Left lung (tissue), 10 donors: Measurements from ENCODE around the gene KLHL25. TPM values are rescaled to one million over a fixed set of nuclear protein-coding genes. Genes with fewer than 3 reads are reported as not detected.
"Not testable (repeated sequence)": the region's sequence is repeated elsewhere in the genome, so short reads cannot be mapped to it uniquely, and the experiment has no call there.

ENCODE experiments used
- ATAC-seq: fragments of 200-7000 bp; cut with Tn5 transposase; one replicate; pipeline ENCODE4 v1.9.1; 2020; ENCODE audit warnings: moderate library complexity
- DNase-seq, 4 donors: peaks; one replicate each; pipeline ENCODE4 v3.0.0-alpha.2; 2013 to 2020
- H3K27ac ChIP-seq, 2 donors: fragments of 200-600 bp; sonication (generic) in 1 of 2; one replicate each; pipeline versions ENCODE4 v1.5.0 to v1.8.0; 2020 to 2021
- H3K27me3 ChIP-seq, 2 donors: fragments of 200-600 bp; sonication (generic) in 1 of 2; one replicate each; pipeline versions ENCODE4 v1.5.0 to v1.8.0; 2020 to 2021
- H3K36me3 ChIP-seq, 2 donors: fragments of 200-600 bp; sonication (generic) in 1 of 2; one replicate each; pipeline versions ENCODE4 v1.5.0 to v1.8.0; 2020 to 2021
- H3K4me1 ChIP-seq, 2 donors: fragments of 200-600 bp; one replicate each; pipeline ENCODE4 v1.8.0; 2021
- H3K4me3 ChIP-seq, 2 donors: fragments of 200-600 bp; sonication (generic) in 1 of 2; one replicate each; pipeline versions ENCODE4 v1.5.0 to v1.8.0; 2020 to 2021; ENCODE audit warnings: mild to moderate bottlenecking in 1 of 2
- H3K9me3 ChIP-seq, 2 donors: fragments of 200-600 bp; sonication (generic) in 1 of 2; one replicate each; pipeline versions ENCODE4 v1.5.0 to v1.8.0; 2020 to 2021
- CTCF ChIP-seq, 2 donors: fragments of 200-600 bp; sonication (generic) in 1 of 2; IDR thresholded peaks; one replicate each; pipeline versions ENCODE4 v1.5.0 to v1.8.0; 2021; ENCODE audit warnings: antibody characterized with exemption in 2 of 2
- intact Hi-C, 2 donors: fragments of 100-400 bp; cut with DNase I; formaldehyde crosslinking; loops; one replicate each; pipeline versions ENCODE4 v1.11.2 to v1.14.2; 2022
- polyA plus RNA-seq, 6 donors: library from polyadenylated mRNA; unstranded; fragments of 120-200 nt; gene quantifications; one replicate each; pipeline ENCODE4 v1.2.1, GENCODE V29; 2013; ENCODE audit not compliant: insufficient read length in 6 of 6
- total RNA-seq, 2 donors: library from RNA; stranded (reverse); fragmentation: NEBNext Ultra II Directional; extraction: Animal tissue kit (Norgen Biotek cat#: 25700); gene quantifications; one replicate each; pipeline ENCODE4 v1.2.1, GENCODE V29; 2021
- donor health status: DM: no; HTN: yes; CAD: no.
- donor health status: DM: no; HTN: no; CAD: no.

The KLHL25 gene
- total and polyA plus RNA-seq, 8 donors: 4.4 to 7.9 (median 6.0) TPM

DNA sequence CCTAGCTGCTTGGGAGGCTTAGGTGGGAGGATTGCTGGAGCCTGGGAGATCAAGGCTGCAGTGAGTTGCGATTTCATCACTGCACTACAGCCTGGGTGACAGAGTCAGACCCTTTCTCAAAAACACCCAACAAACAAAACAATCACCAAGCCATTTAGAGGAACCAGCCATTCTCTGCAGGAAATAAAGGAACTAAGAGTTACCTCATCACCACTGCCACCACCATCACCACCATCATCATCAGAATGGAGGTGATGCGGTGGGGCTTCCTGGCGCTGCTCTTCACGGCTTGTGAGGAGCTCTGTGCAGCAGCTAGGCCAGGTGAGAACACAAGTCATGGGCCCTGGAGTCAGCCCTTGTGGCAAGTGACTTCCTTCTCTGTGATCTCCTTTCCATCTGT, 37.7 kb upstream of the KLHL25 start:
- Histone ChIP-seq H3K4me1 (no peaks in the 10 kb centered on the region), H3K9me3 (no peaks in the 10 kb centered on the region), H3K27me3 (no peaks in the 10 kb centered on the region), H3K27ac (no peak overlapping the region), H3K4me3 (no peak overlapping the region), H3K36me3 (no peaks in the 10 kb centered on the region)
- no peak for DNase-seq
- no peak for TF ChIP-seq CTCF (IDR thresholded peaks at IDR 0.05)
- intact Hi-C loops: loop anchor here in 1 of 2 donors (10.0 kb wide), 1 partner anchor 88 kb away; no protein-coding TSS in a partner anchor
- no peak for ATAC-seq

DNA sequence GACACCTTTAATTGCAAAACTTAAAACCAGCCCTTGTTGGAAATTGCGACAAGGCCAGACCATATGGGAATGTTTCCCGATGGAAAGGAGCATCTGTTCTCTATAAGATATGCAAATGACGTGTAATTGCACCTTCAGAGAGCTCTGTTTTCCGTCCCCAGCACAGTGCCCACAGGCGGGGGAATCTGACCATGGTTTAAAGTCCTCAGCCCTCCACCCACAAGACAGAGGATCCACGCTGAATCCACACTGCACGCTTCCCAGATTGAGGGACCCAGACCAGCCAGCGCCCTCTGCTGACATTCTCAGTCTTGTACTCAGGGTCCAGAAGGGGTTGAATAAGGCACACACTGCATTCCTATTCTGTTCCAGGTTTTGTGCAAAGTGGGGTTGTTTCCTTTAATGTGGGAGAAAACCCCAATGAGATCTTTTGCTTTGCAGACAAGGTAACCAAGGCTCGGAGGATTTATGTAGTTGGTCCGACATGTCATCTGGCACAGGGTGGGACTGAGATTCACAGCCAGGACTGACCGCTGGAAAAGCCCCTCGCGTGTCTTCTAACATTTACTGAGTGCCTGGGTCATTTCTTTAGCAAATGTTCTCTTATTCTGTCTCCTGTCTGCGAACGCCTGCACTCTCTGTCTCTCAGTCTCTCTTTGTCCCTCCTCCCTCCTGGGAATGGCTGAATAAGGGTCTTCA, 36.8 kb upstream of the KLHL25 start:
- intact Hi-C loops: loop anchor here in 1 of 2 donors (10.0 kb wide), 1 partner anchor 87 kb away; no protein-coding TSS in a partner anchor
- H3K27ac ChIP-seq: no peak overlapping the region
- peak in 3 of 4 donors; percentile 44 to 69 (median 52) for DNase-seq
- peak; percentile 88 for ATAC-seq
- no peaks in the 10 kb centered on the region for H3K9me3 ChIP-seq
- H3K27me3 ChIP-seq: no peaks in the 10 kb centered on the region
- TF ChIP-seq CTCF (IDR thresholded peaks at IDR 0.05): peak in 1 of 2 donors; percentile 39
- no peak overlapping the region for H3K4me3 ChIP-seq
- no peaks in the 10 kb centered on the region for H3K4me1 ChIP-seq
- H3K36me3 ChIP-seq: no peaks in the 10 kb centered on the region

DNA sequence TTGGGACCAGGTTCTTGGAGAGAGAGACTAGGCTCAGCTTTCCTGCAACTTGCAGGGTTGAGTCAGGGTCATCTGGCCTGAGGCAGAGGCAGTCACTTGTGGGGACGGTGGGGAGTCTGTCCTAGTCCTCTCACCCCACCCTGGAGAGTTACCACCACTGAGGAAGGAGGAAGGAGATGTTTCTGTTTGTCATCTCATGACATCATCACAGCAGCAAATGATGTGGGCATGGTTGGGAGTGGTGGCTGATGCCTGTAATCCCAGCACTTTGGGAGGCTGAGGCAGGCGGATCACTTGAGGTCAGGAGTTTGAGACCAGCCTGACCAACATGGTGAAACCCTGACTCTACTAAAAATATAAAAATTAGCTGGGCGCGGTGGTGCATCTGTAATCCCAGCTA, 35.0 kb upstream of the KLHL25 start:
- H3K27ac ChIP-seq, H3K4me3 ChIP-seq, H3K4me1 ChIP-seq, ATAC-seq, DNase-seq, H3K9me3 ChIP-seq, H3K27me3 ChIP-seq, H3K36me3 ChIP-seq: not testable (repeated sequence)
- intact Hi-C loops: loop anchor here in 1 of 2 donors (10.0 kb wide), 1 partner anchor 85 kb away; no protein-coding TSS in a partner anchor

- DNase-seq (no peak), ATAC-seq (no peak)
- Histone ChIP-seq H3K36me3 (no peaks in the 10 kb centered on the region), H3K9me3 (no peaks in the 10 kb centered on the region), H3K27me3 (no peaks in the 10 kb centered on the region), H3K4me3 (no peak overlapping the region), H3K4me1 (no peaks in the 10 kb centered on the region), H3K27ac (no peak overlapping the region)
- TF ChIP-seq CTCF (IDR thresholded peaks at IDR 0.05): no peak
- intact Hi-C loops: no loop called here
Measured at GRCh38 chr15:85828874-85829273, 34.1 kb upstream of the KLHL25 start.

DNA sequence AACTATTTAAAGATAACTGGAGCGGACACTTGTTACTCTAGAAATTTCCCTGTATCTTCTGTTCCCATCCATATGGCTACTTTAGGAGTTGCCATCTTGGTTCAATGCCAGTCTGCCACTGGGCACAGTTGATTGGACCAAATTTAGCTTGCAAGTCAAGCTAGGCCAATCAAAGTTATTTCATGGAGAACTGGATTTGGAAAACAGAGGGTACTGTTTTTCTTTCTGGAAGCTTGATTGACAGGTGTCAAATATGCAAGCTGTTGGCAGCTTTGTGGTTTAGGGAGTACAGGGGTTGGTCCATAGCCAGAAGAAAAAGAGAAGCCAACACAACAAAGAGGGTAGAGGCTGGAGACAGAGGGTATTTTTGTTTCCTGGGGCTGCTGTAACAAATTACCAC, 33.4 kb upstream of the KLHL25 start:
- no peaks in the 10 kb centered on the region for H3K27me3 ChIP-seq
- no peak for TF ChIP-seq CTCF (IDR thresholded peaks at IDR 0.05)
- no peak overlapping the region for H3K27ac ChIP-seq
- intact Hi-C loops: no loop called here
- no peaks in the 10 kb centered on the region for H3K9me3 ChIP-seq
- H3K36me3 ChIP-seq: no peaks in the 10 kb centered on the region
- no peaks in the 10 kb centered on the region for H3K4me1 ChIP-seq
- DNase-seq (no peak), ATAC-seq (no peak)
- no peak overlapping the region for H3K4me3 ChIP-seq
